GM12865 (cell line): Measurements from ENCODE around the gene PAWR.
"Not testable (repeated sequence)": the region's sequence is repeated elsewhere in the genome, so short reads cannot be mapped to it uniquely, and the experiment has no call there.

Source experiments
- DNase-seq: peaks from one replicate; pipeline ENCODE4 v3.0.0; 2010; ENCODE audit warnings: low read depth
- H3K4me3 ChIP-seq: 2 replicates; pipeline ENCODE4 v1.5.1; 2011; ENCODE audit warnings: mild to moderate bottlenecking, low read depth, low read length, control low read depth
- TF ChIP-seq, protein P1 (sequence below): IDR thresholded peaks from 2 replicates; pipeline ENCODE4 v1.5.1; 2011; ENCODE audit warnings: low read length, control low read depth, low read depth, inconsistent platforms; ENCODE audit not compliant: insufficient read depth; ENCODE audit errors: missing control alignments

PAWR gene

DNA sequence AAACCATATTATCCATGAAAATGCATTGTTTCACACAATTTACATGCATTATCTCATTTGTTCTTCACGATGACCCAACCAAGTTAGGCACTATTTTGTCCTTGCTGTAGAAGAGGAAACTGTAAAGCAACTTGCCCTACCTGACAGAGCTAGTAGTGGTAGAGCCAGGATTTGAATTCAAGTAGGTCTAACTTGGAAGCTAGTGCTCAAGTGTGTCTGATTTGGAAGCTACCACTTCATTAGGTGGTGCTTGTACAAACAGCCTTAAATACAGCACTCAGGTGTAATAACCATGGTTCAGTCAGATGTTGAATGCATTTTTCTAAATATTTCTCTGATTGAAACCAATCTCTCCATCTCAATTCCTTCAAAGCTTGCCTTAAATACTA, 123.6 kb downstream of the PAWR start:
- TF ChIP-seq, protein P1, sequence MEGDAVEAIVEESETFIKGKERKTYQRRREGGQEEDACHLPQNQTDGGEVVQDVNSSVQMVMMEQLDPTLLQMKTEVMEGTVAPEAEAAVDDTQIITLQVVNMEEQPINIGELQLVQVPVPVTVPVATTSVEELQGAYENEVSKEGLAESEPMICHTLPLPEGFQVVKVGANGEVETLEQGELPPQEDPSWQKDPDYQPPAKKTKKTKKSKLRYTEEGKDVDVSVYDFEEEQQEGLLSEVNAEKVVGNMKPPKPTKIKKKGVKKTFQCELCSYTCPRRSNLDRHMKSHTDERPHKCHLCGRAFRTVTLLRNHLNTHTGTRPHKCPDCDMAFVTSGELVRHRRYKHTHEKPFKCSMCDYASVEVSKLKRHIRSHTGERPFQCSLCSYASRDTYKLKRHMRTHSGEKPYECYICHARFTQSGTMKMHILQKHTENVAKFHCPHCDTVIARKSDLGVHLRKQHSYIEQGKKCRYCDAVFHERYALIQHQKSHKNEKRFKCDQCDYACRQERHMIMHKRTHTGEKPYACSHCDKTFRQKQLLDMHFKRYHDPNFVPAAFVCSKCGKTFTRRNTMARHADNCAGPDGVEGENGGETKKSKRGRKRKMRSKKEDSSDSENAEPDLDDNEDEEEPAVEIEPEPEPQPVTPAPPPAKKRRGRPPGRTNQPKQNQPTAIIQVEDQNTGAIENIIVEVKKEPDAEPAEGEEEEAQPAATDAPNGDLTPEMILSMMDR: no peak
- no peak overlapping the region for H3K4me3 ChIP-seq
- no peak for DNase-seq

DNA sequence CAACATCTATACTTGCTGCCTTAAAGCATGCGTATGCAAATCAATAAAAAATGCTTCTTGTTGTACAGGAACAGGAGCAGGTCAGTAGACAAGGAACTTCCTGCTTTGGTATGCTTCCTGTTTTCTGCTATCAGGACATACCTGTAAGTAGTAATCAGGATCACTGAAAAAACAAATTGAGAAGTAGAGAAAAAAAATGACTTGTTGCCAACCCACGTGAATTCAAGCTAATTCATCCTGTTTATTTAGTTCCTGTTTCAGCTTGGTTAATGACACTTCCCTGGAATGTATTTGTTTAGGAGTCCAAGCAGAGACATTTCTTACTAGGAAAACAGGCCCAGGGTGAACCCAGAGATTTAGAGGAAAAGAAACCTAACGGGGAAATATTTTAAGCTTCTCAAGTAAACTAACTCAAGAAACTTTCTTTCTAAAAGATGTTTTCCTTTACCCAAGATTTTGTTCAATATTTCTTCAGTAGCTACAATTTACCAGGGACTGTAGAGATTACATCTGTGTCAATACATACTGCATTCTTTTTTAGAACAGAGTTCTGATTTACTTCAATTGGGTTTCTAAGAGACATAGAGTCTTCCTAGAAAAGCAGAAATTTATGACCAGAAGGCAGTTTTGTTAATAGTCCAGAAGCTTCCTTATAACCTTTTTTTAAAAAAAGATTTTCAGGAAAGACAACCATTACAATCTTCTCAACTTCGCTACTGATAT, 124.2 kb downstream of the PAWR start:
- TF ChIP-seq, protein P1: no peak
- DNase-seq: no peak
- H3K4me3 ChIP-seq: no peak overlapping the region

DNA sequence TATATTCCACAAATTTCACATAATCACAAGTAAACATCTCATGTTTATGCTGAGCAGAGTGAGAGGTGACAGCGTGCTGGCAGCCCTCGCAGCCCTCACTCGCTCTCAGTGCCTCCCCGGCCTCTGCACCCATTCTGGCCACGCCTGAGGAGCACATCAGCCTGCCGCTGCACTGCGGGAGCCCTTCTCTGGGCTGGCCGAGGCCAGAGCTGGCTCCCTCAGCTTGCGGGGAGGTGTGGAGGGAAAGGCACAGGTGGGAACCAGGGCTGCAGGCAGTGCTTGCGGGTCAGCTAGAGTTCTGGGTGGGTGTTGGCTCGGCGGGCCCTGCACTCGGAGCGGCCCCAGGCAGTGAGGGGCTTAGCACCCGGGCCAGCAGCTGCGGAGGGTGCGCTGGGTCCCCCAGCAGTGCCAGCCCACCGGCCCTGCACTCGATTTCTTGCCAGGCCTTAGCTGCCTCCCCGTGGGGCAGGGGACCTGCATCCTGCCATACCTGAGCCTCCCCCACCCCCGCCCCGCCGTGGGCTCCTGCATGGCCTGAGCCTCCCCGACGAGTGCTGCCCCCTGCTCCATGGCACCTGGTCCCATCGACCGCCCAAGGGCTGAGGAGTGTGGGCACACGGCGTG, 125.9 kb downstream of the PAWR start:
- not testable (repeated sequence) for DNase-seq, H3K4me3 ChIP-seq

DNA sequence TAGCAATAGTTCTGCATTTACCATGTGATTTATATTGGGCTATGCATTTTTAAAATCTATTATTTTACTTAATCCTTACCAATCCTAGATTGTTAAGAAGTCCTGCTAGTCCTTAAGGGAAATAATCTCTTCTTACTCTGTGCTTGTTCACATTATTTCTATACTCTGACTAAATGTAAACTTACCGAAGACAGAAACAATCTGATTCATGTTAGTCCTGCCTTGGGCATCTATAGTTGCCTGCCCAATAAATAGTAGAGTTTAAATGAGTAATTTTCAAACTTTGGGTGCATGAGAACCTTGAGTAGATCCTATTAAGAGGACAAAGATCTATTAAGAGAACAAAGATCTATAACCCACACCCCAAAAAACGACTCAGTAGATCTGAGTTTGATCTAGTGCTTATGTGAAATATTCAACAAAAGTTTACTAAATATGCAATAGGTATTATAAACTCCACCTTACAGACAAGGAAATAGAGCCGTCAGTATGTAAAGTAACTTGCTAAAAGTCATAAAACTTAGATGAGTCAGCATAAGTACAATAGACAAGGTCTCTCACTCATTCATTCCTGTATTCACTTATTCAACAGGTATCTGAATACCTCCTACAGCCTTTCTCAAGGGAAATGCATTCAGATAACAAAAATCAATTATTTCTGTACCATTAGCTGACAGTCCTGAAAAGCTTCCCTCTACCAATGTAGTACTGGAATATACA, 127.6 kb downstream of the PAWR start:
- DNase-seq: no peak
- H3K4me3 ChIP-seq: no peak overlapping the region
- TF ChIP-seq, protein P1: no peak

DNA sequence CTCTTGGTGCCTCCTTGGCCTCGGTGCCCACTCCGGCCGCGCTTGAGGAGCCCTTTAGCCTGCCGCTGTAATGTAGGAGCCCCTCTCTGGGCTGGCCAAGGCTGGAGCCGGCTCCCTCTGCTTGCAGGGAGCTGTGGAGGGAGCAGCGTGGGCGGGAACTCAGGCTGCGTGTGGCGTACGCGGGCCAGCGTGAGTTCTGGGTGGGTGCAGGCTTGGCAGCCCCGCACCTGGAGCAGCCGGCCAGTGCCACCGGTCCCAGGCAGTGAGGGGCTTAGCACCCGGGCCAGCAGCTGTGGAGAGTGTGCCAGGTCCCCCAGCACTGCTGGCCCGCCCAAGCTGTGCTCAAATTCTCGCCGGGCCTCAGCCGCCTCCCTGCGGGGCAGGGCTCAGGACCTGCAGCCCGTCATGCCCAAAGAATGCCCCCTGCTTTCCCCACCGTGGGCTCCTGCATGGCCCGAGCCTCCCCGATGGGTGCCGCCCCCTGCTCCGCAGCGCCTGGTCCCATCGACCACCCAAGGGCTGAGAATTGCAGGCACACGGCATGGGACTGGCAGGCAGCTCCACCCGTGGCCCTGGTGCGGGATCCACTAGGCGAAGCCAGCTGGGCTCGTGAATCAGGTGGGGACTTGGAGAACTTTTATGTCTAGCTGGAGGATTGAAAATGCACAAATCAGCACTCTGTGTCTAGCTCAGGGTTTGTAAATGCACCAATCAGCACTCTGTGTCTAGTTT, 129.2 kb downstream of the PAWR start:
- TF ChIP-seq, protein P1: no peak
- DNase-seq: no peak
- H3K4me3 ChIP-seq: no peak overlapping the region

DNA sequence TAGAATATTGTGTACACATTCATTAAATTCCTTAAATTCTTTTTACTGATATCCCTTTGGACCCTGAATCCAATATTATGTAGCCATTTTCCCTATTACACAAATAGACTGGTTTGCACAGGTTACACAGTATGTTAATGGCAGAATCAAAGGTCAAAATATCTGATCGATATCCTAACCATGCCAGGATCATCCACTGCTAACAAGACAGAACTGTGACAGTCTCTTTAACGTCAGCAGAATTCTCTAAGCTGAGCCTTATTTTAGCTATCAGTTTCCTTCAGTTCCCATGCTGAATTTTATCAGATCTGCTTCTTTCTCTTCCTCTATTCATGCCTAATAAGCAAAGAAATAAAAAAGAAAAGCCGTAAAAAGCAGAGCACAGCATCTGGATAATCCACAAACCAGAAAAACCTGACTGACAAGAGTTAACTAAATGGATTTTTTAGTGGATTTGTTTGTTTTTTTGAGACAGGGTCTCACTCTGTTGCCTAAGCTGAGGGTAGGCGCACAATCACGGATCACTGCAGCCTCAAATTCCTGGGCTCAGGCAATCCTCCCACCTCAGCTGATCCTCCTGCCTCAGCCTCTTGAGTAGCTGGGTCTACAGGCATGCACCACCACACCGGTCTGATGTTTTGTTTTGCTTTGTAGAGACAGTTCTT, 130.4 kb downstream of the PAWR start:
- TF ChIP-seq, protein P1: no peak
- H3K4me3 ChIP-seq: no peak overlapping the region
- DNase-seq: no peak

DNA sequence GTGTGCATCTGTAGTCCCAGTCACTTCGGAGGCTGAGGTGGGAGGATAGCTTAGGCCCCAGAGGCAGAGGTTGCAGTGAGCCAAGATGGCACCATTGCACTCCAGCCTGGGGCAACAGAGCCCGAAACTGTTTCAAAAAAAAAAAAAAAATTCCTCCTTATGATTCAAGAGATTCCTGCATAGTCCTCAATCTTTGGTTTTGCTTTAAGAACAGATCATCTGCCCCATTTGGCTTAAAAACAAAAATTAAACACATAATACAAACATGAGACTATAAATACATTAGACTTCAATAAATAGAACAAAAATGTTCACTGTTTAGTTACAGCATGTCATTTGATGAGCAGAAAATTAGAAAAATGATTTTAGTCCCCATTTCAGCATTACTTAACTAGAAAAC, 131.2 kb downstream of the PAWR start:
- DNase-seq: no peak
- TF ChIP-seq, protein P1: no peak
- no peak overlapping the region for H3K4me3 ChIP-seq
